Fibroblast of the conjunctiva (primary cell): ENCODE measurements around the gene NOM1.
"Not testable (repeated sequence)": the region's sequence is repeated elsewhere in the genome, so short reads cannot be mapped to it uniquely, and the experiment has no call there.

Experiments used
- DNase-seq: peaks from one replicate; pipeline ENCODE4 v3.0.0-alpha.2; 2010; ENCODE audit warnings: low read depth

Gene NOM1

DNA sequence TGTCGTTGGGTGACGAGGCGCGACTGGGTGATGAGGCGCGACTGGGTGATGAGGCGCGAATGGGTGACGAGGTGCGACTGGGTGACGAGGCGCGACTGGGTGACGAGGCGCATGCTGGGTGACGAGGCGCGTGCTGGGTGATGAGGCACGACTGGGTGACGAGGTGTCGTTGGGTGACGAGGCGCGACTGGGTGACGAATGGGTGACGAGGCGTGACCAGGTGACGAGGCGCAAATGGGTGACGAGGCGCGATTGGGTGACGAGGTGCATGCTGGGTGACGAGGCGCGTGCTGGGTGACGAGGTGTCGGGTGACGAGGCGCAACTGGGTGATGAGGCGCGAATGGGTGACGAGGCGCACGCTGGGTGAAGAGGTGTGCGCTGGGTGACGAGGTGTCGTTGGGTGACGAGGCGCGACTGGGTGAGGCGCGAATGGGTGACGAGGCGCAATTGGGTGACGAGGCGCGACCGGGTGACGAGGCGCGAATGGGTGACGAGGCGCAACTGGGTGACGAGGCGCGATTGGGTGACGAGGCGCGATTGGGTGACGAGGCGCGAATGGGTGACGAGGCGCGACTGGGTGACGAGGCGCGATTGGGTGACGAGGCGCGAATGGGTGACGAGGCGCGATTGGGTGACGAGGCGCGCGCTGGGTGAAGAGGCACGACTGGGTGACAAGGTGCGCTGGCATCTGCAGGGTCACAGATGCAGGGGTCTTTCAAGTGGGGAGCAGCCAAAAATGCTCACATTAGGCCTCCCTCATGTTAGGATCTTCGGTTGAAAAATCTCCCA lies 7.9 kb upstream of the NOM1 start:
- no peak for DNase-seq

DNA sequence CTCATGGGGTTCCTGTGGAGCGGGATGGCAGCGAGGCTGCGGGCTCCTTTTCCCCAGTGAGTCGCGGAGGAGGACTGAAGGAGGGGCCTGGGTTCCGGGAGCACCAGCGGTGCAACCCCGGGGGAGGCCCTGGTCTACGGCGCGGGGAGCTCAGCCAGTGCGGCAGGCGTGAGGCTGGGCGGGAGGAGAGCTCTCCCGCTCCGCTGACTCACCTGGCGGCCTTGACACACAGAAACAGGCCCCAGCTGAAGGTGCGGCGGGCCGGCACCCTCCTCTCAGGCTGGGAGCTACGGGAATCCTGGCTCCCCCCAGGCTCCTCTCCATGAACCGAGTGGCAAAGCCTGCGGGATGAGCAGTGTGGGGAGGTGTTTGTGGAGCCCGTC lies 6.8 kb upstream of the NOM1 start:
- no peak for DNase-seq

DNA sequence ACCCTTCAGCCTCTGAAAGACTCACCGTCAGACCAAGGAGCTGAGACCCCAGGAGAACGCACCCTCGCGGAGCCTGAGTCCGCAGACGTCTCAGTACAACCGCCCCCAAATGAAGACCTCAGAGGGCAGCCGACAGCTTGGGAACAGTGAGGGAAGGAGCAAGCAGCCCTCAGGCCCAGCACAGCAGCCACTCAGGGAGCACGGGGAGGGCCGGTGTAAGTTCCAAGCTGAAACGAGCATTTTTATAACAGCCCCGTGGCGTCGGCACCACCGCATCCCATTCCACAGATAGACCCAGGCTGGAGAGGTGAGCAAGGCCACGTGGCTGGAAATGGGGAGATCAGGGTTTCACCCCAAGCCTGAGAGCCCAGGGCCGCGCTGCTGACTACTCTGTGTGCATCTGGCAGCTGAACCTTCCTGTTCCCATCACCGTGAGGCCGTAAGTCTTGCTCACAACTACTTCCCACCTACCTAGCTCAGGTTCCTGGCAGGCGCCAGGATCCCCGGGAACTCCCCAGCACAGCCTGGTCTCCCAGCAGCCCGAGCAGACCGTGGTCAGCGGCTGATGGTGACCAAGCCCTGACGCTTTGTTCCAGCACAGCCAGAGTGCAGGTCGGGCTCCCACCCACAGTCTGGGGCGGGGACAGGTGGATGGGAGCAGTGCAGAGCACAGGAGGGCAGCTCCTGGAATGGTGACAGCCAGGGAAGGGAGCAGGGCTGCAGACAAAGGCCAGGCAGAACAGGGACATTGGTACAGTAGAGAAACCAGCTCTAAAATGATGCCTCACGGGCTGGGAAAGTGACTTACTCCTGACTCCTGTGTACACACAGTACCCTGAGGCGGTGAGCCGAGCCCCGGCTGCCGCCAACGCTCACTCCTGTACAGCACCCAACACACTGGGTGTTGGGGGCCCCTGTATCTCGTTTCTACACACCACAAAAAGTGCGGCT lies 6.1 kb upstream of the NOM1 start:
- no peak for DNase-seq

DNA sequence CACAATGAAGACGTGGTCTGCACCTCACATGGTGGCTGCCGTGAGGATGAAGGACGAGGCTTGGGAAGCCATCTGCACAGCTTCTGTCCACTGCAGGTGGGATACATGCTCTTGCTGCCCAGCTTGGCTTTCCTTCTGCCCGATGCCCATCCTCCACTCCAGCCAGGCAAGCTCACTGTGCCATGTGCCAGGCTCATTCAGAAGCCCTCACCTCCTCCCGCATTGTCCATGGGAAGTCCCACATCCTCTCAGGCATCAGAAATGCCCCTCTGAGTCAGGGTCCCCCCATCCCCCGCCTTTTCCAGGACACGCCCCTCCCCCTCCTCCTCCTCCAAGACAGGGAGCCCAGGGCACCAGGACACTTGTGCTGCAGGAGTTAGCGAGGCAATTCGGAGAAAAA lies 4.6 kb upstream of the NOM1 start:
- no peak for DNase-seq

DNA sequence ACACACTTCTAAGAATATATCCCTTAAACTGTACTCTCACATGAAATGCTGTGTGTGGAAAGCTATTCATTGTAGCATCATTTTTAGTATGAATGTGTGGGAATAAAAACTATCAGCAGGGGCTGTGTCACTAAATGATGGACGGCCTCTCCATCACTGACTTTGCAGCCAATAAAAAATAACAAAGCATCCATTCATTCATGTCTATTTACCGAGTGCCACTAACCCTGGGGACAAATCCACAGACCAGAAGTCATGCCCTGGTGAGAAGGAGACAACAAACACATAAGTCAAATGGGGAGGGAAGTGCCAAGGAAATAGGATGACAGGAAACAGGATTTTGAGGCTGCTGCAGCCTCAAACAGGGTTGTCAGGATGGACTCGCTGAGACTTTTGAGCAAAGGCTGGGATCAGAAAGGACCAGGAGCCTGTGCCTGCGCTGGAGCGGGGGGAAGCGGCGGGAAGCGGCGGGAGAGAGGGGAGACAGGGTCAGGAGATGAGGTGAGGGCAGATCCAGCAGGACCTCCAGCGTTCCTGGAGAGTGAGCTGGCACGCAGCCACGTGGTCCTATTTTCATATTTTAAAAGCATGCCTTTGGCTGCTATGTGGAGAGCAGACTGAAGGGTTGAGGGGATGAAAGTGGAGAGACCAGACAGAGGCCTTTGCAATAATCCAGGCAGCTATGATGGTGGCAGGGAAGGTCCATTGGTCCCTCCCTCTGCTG lies 2.2 kb upstream of the NOM1 start:
- no peak for DNase-seq

DNA sequence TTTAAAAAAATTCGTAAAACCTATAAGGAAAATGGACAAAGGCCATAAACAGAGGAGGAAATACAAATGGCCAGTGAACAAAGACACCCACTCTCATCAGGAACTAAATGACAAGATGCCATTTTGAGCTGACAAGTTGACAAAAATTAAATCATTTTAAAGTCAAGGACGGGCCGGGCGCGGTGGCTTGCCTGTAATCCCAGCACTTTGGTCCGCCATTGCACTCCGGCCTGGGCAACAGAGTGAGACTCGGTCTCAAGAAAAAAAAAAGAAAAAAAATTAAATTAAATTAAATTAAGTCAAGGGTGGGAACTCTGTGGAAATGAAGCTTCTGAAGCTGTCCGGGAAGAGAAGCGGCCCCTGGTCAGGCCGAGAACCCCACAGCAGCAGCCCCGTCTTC lies 1.2 kb upstream of the NOM1 start:
- no peak for DNase-seq

DNA sequence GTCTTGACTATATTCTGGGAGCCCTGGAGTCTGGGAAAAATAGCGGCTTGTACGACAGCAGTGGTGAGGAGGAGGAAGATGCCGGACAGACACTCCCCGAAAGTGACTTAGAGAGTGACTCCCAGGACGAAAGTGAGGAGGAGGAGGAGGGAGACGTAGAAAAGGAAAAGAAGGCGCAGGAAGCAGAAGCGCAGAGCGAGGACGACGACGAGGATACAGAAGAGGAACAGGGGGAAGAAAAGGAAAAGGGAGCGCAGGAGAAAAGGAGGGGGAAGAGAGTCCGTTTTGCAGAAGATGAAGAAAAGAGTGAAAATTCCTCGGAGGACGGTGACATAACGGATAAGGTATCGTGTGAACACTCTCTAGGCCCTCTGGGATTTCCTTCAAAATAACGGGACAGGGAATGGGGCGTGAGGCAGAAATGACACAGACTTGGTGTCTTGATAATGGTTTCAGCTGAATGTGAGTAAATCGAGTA lies 908 bp downstream of the NOM1 start:
- no peak for DNase-seq

DNA sequence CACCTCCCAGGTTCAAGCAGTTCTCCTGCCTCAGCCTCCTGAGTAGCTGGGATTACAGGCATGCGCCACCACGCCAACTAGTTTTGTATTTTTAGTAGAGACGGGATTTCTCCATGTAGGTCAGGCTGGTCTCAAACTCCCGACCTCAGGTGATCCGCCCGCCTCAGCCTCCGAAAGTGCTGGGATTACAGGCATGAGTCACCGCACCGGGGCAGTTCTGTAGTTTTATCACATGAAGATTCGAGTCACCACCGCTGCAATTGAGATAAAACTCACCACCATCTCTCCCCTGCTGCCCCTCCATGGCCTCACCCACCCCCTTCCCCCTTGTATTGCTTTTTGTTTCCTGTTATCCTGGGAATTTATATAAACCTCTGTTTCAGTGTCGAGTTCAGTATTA lies 3.7 kb downstream of the NOM1 start:
- not testable (repeated sequence) for DNase-seq

DNA sequence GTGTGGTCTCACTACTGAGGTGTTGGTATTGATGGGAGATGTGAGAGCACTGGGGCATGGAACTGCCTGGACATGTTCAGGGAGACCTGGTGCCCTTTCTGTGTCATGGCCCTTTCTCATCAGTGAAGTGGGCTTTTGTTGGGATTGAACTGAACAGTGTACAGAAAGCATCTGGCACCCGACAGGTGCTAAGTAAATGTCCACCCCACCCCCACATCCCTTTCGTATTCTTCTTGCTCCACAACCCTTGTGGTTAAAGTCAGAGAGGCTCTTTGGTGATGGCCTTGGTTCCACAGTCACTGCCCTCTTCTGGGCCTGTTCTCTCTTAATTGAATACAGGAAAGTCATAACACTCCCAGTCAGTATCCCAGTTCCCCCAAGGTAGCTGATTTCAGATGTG lies 5.4 kb downstream of the NOM1 start:
- DNase-seq = no peak

DNA sequence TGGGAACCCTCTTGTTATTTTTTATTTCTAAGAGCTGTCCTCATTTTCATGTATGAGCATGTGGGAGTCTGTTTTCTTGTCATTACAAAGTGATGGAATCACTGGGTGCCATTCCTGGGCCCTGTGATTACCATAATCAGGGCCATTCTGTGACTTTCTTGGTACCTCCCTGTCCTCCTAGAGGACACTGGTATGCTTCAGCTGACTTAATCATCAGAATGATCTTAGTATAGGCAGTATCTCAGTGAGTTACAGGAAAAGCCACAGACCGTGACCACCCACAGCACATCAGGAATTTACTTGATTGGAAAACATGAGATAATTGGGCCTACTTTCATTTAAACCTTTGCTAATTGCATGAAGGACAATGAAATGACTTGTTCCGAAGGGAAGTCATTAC lies 7.2 kb downstream of the NOM1 start:
- no peak for DNase-seq

DNA sequence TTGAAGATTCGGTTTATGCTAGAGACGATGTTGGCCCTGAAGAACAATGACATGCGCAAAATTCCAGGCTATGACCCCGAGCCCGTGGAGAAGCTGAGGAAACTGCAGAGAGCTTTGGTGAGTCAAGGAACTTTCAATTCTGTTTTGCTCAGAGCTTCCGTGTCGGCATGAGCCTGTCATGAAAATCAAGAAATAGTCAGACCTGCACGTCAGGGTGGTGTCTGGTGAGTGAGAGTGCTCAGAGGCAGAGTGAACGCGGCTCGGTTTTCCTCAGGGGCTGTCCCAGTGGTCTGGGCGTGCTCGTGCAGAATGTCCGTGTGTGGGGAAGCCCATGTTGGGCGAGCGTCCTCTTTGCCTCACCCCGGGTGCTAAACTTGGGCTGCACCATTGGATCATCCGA lies 12.6 kb downstream of the NOM1 start:
- no peak for DNase-seq

DNA sequence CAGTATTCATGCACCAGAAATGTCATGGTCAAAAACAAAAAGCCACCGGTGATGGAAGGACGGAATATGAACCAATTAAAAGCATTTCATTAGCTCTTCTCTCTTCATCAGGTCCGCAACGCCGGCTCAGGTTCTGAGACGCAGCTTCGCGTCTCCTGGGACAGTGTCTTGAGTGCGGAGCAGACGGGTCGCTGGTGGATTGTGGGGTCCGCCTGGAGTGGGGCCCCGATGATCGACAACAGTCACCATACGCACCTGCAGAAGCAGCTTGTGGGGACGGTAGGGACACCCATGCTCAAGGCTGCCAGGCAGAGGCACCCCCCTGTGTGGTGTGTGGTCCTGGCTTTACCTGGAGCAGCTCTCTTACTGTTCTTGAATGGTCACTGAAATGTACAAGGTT lies 13.4 kb downstream of the NOM1 start:
- no peak for DNase-seq

DNA sequence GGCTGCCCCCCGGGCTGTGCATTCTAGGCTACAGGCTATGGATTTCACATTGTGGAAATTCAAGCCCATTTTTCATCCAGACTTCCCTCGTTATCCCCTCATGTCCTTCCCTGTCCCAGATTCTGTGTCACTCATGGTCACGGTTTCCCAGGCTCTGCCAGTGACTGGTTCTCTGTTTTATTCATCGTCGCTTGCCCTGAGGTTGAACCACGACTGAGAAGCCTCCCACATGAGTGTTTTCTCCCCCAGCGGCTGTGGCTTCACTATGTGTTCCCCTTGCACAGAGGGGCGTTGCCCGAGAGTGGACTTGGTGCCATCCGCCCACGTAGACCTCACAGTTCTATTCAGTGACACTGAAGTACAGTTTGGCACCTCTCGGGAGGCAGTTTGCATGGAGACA lies 14.0 kb downstream of the NOM1 start:
- DNase-seq = no peak

DNA sequence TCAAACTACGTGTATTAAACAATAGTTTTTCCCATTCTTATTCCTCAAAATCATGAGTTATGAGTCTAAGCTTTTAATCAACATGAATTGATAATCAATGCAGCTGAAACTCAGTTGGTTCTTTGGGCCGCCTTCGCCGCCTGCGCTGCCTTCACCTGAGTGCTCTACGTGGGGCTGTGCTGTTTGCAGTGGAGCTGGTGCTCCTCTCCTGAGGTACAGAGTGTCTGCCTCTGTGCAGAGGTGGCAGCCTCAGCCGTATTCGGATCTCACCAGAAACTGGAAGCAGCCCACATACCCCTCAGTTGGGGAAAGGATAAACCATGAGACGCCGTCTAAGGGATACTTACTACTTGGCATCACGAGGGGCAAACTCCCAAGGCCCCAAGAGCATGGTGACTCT lies 15.5 kb downstream of the NOM1 start:
- DNase-seq = no peak

DNA sequence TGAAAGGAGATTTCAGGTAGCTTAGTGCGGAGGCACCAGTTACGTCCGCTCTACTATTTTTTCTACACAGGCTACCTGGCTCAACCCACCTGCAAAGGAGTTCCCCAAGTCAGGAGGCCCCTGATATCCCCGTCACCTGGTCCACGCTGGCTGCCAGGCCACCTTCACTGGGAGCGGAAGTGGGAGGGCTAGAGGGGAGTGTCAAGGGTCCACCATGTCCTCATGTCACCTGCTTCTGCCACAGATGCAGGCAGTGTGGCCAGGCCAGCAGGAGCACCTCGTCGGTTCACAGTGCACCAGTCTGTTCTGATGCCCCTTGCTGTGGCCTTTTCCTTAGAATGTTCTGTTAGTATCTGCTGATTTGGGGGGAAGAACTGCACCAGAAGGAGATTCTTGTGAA lies 16.9 kb downstream of the NOM1 start:
- DNase-seq = no peak

DNA sequence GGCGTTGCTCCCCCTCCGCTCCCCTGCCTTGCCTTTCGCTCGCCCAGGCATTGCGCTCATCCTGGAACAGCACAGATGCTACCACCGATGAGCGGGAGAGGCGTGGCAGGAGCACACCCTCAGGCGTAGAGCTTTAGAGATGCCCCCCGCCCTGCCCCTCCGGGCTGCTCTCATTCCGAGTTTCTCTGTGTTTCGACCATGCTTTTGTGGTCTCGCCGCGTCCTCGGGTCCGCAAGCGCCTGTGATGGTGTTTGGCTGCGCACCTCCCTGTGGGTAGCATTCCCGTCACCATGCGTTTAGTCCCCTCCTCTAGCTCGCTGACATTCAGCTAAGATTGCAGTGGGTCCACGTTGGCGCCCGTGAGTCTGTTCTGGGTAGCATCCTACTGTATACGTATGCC lies 18.7 kb downstream of the NOM1 start:
- no peak for DNase-seq

DNA sequence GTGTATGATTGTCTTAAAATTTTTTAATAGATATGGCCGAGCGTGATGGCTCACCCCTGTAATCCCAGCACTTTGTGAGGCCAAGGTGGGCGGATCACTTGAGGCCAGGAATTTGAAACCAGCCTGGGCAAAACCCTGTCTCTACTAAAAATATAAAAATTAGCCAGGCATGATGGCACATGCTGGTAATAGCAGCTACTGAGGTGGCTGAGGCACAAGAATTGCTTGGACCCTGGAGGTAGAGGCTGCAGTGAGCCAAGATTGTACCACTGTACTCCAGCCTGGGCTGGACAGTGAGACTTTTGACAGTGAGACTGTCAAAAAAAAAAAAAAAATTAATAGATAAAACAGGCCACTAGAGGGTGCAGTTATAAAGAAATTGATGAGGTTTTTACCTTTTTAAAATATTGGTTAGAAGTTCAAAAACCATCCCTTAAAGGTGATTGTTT lies 20.5 kb downstream of the NOM1 start:
- no peak for DNase-seq

DNA sequence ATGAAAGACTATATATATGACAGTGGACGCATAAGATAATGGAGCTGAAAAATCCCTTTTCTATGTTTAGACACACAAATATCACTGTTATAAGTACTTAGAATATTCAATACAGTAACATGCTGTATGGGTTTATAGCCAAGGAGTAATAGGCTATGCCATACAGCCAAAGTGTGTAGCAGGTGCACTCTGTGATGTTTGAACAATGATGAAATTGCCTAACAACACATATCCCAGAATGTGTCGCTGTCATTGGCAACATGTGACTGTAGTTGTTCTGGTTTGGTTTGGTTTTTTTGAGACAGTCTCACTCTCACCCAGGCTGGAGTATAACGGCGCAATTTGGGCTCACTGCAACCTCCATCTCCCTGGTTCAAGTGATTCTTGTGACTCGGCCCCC lies 26.1 kb downstream of the NOM1 start:
- DNase-seq = no peak

DNA sequence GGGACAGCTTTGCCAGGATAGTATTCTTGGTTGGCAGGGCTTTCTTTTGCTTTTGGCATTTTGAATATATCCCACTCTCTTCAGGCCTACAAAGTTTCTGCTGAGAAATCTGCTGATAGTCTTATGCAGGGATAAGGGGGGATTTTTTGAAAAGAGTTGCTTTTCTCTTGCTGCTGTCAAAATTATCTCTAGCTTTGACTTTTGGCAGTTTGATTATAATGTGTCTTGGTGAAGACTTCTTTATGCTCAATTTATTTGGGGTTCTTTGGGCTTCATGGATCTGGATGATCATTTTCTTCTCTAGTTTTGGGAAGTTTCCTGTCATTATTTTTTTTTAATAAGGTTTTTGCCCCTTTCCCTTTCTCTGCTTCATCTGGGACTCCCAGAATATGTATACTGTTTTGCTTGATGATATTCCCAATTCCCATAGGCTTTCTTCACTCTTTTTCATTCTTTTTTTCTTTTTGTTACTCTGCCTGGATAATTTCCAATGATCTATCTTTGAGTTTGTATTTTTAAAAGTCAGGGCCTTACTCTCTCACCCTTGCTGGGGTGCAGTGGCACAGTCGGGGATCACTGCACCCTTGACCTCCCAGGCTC lies 29.6 kb downstream of the NOM1 start:
- DNase-seq = no peak

DNA sequence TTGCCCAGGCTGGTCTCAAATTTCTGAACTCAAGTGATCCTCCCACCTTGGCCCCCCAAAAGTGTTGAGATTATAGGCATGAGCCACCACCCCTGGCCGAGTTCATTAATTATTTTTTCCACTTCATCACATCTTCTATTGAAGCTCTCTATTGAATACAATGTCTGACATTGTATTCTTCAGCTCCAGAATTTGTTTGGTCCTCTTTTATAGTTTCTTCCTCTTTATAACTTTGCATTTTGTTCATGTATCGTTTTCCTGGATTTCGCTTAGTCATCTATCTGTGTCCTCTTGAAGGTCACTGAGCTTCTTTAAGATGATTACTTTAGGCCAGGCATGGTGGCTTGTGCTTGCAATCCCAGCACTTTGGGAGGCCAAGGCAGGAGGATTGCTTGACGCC lies 30.2 kb downstream of the NOM1 start:
- DNase-seq = no peak

DNA sequence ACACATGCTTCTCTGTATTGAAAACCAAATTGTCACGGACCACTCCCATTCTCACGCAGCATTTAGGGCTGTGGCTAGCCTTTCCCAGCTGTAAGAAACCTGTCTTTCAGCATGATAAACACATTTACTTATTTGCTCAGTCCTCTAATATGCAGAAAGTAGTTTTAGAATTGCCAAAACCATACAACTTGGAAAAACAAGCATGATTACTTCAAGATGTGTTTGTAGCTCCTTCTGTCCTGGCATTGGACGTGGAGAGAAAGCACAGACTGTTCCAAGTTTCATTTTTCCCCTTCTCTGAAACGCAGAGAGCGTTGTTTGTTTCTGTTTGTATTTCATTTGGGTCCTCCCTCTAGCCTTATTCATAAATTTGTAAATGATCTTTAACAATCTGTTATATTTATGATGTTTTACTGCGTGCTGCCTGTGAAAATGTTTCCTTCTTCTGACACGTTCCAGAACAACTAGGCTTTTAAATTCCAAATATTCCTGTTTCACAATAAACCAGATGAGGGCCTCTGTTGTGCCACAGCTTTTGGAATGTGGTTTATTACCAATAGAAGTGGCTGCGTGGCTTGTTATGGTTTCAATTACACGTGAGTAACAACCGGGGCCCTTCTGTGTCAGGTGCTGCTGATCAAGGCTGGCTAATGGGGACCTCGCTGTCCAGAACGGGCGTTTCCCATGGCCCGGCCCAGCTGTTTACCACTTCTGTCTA lies 34.8 kb downstream of the NOM1 start:
- DNase-seq = peak; percentile 66
